Stimulated activated CD4-positive, alpha-beta T cell treated with anti-CD3 and anti-CD28 coated beads, Interleukin-15, amount 100 ng/mL, for 24 hours (primary cell): Measurements from ENCODE around the gene BPHL.
"Not testable (repeated sequence)": the region's sequence is repeated elsewhere in the genome, so short reads cannot be mapped to it uniquely, and the experiment has no call there.

Experiments used
- DNase-seq: peaks from one replicate; pipeline ENCODE4 v3.0.0-alpha.2; 2020

BPHL gene

DNA sequence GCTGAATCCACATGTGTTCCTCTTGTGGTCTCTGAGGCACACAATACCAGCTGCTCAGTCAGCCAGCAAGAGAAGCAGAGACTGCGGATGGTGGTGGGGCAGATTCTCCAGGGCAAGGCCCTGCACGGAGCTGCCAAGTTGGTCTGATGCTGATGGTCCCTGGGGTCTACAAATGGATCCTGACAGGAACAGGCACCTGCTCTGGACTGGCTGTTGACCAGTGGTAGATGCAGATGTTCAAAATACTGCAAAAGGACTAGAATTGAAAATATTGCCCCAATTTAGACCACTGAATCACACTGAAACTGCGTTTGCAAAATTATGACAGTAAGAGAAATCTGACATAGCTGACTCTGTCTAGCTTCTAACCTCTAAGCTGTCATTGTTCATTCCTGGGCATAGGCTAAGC, 68.5 kb downstream of the BPHL start:
- no peak for DNase-seq

DNA sequence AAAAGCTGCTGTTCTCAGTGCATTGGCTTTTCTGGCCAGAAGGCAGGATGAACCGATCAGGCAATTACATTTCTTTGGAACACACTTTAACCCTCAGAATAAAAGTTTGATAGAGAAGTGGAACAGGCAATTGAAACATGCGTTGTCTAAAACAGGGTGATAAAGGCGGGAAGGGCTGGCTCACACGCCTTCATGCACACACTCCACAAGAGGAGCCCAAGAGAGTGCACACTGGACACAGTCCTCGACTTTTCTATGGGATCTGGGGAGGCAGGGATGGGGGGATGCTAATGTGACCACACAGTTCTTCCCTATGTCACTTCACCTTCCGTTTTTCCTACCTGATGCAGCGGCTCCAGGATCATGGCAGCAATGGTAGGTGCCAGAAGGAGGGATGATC, 69.8 kb downstream of the BPHL start:
- DNase-seq = no peak

DNA sequence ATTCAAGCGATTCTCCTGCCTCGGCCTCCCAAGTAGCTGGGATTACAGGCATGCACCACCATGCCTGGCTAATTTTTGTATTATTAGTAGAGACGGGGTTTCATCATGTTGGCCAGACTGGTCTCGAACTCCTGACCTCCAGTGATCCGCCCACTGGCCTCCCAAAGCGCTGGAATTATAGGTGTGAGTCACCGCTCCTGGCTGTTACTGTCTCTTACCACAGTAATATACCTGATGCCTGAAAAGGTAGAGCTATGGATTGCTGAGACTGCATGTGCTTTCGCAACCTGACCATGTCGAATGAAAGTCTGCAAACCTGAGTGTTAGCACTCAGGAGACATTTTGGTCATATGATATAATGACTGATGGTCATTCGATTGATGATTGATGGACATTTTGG, 70.7 kb downstream of the BPHL start:
- not testable (repeated sequence) for DNase-seq

DNA sequence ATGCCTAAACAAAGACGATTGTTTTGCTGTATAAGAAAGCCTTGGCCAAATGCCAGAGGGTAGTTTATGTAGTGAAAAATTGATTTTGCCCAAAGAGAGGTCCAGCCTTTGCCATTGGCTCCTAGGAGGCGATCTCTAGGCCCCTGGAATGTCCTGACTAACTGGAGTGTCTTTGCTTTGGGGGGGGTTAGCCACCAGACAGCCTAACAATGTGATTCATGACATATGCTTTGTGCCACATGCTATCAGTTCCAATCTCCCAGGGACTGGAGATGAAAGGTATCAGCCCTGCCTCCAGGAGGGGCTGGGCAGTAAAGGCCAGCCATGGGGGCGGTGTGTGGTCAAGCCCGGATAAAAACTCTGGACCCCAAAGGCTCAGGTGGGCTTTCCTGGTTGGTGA, 71.5 kb downstream of the BPHL start:
- no peak for DNase-seq

DNA sequence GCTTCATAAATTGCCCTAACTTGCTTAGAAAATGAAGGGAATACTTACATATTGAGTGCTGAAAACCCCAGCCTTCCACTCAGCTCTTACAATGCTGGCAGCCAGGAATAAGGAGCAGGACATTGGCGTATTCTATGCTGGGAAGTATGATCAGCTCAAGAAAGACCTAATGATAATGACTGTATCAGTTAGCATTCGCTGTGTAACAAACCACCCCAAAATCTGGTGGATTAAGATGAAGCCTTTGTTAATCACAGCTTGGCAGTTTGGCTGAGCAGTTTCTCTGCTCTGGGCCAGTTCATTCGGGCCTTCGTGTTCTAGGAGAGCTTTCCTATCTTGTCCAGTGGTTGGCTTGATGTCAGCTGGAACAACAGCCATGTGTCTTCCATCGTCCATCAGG, 72.3 kb downstream of the BPHL start:
- DNase-seq = no peak

DNA sequence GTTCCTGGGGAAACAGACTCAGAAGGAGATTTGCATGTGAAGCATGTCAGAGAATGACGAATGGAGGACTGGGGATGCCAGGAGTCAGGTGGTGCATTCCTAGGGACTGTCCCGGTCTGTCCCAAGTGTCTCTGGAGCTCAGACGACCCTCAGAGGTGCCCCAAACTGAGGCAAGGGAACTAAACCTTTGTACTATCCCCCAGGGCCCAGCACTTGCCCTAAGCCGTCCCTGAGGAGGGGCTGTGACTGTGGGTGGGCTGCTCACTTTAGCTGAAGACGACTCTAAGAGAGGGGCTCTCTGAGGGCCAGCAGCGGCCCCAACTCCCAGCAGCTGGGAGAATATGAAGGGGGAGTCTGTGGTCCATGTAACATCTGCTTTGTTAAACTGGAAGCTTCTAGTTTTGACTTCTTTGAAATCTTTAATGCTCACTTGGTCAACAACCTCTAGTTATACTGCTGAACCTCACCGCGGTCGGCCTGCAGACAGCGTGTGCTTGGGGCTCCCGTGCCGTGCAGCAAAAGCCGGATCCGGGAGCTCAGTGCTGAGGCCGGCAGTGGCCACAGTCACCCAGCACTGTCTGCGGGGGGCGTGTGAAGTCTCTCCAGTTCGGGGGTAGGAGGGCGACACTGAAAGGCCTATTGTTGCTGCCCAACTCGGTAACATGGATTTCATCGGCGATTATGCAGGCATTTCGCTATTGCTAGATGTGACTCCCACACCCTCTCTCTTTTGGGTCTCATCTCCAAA, 74.8 kb downstream of the BPHL start:
- no peak for DNase-seq

DNA sequence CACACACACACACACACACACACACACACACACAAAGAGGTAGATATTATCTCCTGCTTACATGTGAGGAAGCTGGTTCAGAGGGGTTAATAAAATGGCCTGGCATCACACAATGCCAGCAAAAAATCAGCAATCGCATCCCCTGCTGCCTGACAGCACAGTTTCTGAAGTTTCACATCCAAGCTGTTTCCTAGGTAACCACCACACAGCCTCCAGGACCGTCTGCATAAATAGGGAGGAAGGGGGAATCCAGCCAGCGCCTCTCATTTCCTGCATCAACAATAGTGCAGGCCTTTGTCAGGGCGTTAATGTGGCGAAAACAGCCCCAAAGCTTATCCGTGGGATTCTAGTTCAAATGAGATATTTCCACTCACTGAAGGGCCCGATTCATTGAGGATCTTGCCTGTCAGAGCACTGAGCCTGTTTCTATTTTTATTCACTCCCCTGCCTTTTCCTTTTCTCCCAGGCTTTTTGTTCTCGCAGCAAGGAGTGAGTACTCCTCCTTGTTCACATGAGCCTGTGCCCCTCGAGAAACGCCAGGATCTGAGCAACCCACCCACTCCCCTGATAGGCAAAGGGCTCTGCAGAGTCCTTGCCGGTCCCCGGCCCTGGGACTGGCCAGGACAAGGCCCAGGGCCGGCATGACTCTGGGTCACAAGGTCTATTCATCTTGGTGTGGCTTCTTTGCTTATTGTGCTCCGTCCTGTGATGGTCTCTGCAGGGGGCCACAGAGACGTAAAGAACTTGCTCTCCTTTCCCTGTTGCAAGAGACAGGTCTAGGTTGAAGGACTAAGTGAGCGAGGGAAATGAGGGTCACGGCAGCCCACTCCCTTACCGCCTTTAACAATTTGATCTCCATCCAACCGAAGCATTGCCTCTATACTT, 76.3 kb downstream of the BPHL start:
- peak; percentile 22 for DNase-seq

DNA sequence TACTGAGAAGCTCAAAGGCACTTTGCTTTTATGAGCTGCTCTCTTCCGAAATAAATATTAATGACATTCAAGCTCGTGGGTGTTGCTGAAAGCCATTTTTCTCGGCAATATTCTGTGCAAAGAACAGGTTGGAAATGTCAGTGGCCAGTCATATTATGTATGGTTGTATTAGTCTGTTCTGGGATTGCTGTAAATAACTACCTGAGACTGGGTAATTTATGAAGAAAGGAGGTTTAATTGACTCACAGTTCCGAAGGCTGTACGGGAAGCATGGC, 76.8 kb downstream of the BPHL start:
- no peak for DNase-seq

DNA sequence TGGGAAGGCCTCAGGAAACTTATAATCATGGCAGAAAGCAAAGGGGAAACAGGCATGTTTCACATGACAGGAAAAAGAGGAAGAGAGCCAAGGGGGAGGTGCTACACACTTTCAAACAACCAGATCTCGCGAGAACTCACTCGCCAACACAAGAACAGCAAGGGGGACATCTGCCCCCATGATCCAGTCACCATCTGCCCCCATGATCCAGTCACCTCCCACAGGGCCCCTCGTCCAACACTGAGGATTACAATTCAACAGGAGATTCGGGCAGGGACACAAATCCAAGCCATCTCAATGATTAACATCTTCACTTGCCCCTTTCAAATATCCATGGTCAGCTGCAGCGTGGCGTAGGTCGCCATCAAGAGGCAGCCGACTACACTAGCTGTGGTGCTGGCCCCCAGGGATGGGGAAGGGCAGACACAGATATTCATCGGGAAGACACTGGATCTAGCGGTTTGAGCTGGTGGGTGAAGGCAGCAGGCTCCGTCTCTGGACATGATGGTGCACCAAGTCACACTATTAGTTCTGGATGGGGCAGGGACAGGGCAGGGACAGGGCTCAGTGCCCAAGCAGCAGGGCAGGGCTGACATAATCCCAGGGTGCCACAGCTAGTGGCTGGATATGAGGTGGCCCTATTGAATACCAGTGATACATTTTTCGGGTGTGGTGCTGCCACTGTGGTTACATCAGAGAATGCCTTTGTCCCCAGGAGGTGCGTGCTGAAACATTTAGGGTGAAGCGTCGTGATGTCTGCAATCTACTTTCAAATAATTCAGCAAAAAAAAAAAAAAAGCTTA, 77.4 kb downstream of the BPHL start:
- no peak for DNase-seq

DNA sequence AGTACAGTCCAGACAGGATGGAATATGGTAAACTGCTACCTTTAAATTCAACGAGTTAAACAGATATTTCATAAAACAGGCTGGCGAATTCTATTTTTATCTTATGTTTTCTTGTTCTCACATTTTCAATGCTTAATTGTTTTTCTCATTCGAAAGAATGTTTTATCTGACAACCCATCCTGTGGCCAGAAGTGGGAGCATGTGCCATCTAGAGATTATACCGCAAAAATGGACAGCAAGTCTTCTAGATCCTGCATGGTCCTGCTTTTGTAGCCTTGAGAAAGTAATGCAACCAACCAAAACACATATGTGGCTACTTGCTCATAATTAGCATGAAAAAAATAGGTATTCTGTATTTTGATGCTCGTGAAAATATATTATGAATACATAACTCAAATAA, 78.3 kb downstream of the BPHL start:
- no peak for DNase-seq

DNA sequence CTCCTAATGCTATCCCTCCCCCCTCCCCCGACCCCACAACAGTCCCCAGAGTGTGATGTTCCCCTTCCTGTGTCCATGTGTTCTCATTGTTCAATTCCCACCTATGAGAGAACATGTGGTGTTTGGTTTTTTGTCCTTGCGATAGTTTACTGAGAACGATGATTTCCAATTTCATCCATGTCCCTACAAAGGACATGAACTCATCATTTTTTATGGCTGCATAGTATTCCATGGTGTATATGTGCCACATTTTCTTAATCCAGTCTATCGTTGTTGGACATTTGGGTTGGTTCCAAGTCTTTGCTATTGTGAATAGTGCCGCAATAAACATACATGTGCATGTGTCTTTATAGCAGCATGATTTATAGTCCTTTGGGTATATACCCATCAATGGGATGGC, 79.2 kb downstream of the BPHL start:
- not testable (repeated sequence) for DNase-seq

DNA sequence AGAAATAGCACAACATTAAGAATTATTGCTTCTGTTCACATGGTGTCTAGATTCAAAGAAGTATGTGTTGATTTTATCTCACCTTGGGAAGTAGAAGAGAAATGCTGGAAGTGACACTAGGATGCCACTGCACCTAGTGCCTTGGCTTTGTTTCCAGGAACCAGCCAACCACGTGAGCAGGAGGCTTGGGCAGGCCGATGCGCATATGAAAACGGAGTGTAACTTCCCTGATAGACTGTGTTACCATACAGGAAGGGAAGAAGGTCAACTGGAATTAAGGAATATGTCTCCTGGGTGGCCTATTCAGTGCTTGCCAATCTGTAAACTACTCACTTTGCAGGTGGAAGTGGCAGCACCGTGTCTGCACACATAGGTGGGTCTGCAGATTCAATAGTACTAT, 80.9 kb downstream of the BPHL start:
- no peak for DNase-seq

DNA sequence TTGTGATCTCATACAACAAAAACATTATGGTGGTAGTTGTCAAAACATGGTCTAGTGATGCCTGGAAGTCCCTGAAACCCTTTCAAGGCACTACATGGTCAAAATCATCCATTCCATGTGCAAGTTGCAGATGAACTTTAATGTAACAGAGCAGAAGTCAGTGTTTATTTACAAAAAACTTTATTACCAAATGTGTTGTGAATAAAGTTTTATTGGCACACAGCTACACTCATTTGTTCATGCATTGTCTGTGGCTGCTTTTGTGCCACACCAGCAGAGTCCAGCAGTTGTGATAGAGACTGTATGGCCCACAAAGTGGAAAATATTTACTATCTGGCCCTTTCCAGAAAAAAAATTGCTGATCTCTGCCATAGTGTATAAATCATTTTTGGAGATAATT, 82.2 kb downstream of the BPHL start:
- no peak for DNase-seq

DNA sequence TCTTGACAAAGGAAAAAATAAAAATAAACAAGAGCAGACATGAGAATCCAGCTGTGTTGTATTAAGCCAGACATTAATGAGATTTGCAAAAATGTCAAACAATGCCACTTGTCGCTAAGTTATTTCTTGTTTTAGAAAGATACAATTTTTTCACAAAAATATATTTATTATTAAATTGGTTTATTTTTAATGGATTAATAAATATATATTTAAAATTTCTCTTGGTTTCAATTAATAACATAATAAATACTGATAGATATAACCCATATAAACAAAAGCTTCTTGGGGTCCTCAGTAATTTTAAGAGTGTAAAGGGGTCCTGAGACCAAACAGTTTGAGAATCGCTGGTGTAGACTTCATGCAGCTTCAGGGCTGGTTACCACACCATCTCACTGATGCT, 82.9 kb downstream of the BPHL start:
- DNase-seq = no peak
